Fibroblast of the aortic adventitia (primary cell): Measurements from ENCODE around the gene SERHL2. TPM values are rescaled to one million over a fixed set of nuclear protein-coding genes. Genes with fewer than 3 reads are reported as not detected.
A peak's percentile ranks its signal among the peaks of the same experiment; 100 is the strongest.

ENCODE experiments used
- DNase-seq: peaks from one replicate; pipeline ENCODE4 v3.0.0-alpha.2; 2010; ENCODE audit warnings: low read depth
- H3K4me3 ChIP-seq: 2 replicates; pipeline ENCODE4 v1.5.1; 2011; ENCODE audit warnings: low read depth, mild to moderate bottlenecking, control low read depth, low read length, moderate library complexity
- total RNA-seq: library from RNA; depleted of rRNA; stranded (reverse); fragments of >200 nt; gene quantifications from 2 replicates; pipeline ENCODE4 v1.2.3, GENCODE V29; 2012; ENCODE audit warnings: low replicate concordance
- TF ChIP-seq, protein P1 (sequence below): IDR thresholded peaks from 2 replicates; pipeline ENCODE4 v1.5.1; 2011; ENCODE audit warnings: mild to moderate bottlenecking, low read length, control low read depth, inconsistent platforms; ENCODE audit not compliant: insufficient read depth

The SERHL2 gene
- total RNA-seq, 1 donor: 2.2 TPM

GRCh38 chr22:42617155-42617983 is 63.6 kb downstream of the SERHL2 start:
- TF ChIP-seq, protein P1, sequence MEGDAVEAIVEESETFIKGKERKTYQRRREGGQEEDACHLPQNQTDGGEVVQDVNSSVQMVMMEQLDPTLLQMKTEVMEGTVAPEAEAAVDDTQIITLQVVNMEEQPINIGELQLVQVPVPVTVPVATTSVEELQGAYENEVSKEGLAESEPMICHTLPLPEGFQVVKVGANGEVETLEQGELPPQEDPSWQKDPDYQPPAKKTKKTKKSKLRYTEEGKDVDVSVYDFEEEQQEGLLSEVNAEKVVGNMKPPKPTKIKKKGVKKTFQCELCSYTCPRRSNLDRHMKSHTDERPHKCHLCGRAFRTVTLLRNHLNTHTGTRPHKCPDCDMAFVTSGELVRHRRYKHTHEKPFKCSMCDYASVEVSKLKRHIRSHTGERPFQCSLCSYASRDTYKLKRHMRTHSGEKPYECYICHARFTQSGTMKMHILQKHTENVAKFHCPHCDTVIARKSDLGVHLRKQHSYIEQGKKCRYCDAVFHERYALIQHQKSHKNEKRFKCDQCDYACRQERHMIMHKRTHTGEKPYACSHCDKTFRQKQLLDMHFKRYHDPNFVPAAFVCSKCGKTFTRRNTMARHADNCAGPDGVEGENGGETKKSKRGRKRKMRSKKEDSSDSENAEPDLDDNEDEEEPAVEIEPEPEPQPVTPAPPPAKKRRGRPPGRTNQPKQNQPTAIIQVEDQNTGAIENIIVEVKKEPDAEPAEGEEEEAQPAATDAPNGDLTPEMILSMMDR: no peak
- DNase-seq: no peak

DNA sequence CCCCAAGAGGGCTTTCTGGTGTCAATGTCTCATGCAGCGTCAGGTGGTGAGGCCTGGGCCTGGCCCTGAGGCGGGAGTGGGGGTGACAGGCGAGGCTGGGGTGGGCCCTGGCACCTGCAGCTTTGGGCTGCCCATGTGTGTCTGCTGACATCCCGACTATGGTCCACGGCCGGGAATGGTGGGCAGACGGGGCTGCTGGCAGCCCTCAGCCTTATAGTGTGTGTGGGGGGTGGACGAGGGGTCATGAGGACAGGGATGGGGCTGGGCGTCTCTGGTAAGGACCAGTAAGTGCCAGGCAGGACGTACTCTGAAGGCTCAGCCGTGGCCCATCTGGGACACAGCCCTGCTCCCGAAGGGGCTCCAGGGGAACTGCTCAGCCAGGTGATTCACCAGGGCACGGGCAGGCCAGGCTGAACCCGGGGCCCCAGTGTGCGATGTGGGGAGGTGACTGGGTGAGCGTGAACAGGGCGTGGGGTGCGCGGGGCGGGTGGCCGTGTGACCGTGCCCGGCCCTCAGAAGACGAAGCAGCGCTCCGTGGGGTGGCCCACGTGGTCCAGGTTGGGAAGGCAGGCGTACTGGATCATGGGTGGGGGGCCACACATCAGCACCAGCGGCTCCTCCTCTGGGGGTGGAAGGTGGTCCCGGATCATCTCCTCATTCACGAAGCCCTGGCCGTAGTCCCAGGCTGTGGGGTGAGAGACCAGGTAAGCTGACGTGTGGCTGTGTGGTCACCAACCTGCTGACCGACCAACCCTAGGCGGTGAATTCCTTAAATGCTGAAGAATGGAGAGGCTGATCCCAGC is 65.7 kb downstream of the SERHL2 start:
- no peak for DNase-seq
- TF ChIP-seq, protein P1: no peak
- no peak overlapping the region for H3K4me3 ChIP-seq

More at GRCh38 chr22:42617155-42617983, 63.6 kb downstream of the SERHL2 start:
- no peak overlapping the region for H3K4me3 ChIP-seq

DNA sequence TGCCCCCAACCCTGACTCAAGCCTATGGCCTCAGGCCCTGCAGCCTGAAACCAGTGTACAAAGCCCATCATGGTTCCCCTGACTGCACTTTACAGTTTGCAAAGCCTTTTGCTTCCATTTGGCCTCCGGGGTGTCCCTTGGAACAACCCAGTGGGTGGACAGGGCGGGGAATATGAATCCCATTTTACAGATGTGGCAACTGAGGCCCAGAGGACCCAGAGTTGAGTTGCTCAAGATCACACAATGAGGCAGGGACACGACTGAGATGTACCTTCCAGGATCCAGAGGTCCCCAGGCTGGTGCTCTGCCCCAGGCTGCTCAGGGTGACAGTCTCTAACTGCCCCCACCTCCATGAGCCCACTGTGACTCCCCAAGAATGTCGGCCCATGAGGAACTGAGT is 66.3 kb downstream of the SERHL2 start:
- DNase-seq: no peak
- TF ChIP-seq, protein P1: no peak
- H3K4me3 ChIP-seq: no peak overlapping the region

- peak; percentile 79 for DNase-seq
- H3K4me3 ChIP-seq: no peak overlapping the region
- TF ChIP-seq, protein P1: peak; percentile 95
Observed at GRCh38 chr22:42621505-42622002, 67.8 kb downstream of the SERHL2 start.

DNA sequence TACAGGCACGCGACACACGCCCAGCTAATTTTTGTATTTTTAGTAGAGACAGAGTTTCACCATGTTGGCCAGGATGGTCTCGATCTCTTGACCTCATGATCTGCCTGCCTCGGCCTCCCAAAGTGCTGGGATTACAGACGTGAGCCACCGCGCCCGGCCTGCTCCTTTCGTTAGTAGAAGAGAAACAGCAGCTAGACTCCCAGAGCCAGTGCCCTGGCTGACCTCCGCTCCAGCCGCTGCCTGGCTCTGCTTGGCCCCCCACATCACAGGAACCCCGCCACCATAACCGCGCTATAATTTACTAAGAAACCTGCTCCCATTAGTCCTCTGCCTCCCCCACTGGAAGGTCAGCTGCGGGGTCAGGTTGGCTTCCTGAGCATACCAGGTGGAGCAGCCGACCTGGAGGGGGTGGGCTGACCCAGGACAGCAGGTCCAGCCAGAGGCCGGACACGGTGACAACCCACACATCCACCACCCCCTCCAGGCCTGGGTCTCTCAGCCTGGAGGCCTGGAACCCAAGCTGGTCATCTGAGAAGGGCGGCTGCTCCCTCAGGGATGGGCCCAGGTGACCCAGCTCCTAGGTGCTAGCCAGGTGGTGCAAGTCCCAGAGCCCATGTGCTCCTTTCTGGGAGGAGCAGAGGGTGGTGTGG is 68.4 kb downstream of the SERHL2 start:
- no peak overlapping the region for H3K4me3 ChIP-seq
- TF ChIP-seq, protein P1: no peak
- DNase-seq: no peak

GRCh38 chr22:42623301-42623751 is 69.6 kb downstream of the SERHL2 start:
- TF ChIP-seq, protein P1: no peak
- no peak overlapping the region for H3K4me3 ChIP-seq
- no peak for DNase-seq
